OCI-LY1 (cell line): Measurements from ENCODE around the gene GMDS.

ENCODE experiments used
- H2AFZ ChIP-seq: fragments of 200-600 bp; sonication (generic), shearing (Covaris generic); 2 replicates; pipeline ENCODE4 v1.6.0; 2014; ENCODE audit warnings: antibody characterized with exemption, mild to moderate bottlenecking, low read length
- H3F3A ChIP-seq: fragments of 200-600 bp; sonication (generic), shearing (Covaris generic); 2 replicates; pipeline ENCODE4 v1.6.0; 2014; ENCODE audit warnings: mild to moderate bottlenecking, antibody characterized with exemption, low read length, moderate library complexity; ENCODE audit not compliant: insufficient read depth
- H3K27ac ChIP-seq: fragments of 200-600 bp; sonication (generic); 2 replicates; pipeline ENCODE4 v1.5.1; 2014; ENCODE audit warnings: low read length, mixed run types, mild to moderate bottlenecking, low read depth; ENCODE audit not compliant: poor library complexity, severe bottlenecking
- H3K27me3 ChIP-seq: fragments of 200-600 bp; sonication (generic); 2 replicates; pipeline ENCODE4 v1.6.0; 2014; ENCODE audit warnings: antibody characterized with exemption, mild to moderate bottlenecking, low read length, moderate library complexity; ENCODE audit not compliant: insufficient read depth
- H3K36me3 ChIP-seq: fragments of 200-600 bp; sonication (generic); 2 replicates; pipeline ENCODE4 v1.6.1; 2014; ENCODE audit warnings: mild to moderate bottlenecking, antibody characterized with exemption, low read length, moderate library complexity, mixed read lengths; ENCODE audit not compliant: insufficient read depth
- H3K4me1 ChIP-seq: fragments of 200-600 bp; sonication (generic); 2 replicates; pipeline ENCODE4 v1.5.1; 2014; ENCODE audit warnings: mild to moderate bottlenecking, low read length, moderate library complexity; ENCODE audit not compliant: insufficient read depth, severe bottlenecking
- H3K4me2 ChIP-seq: fragments of 200-600 bp; sonication (generic), shearing (Covaris generic); 2 replicates; pipeline ENCODE4 v1.6.1; 2014; ENCODE audit warnings: low read length
- H3K4me3 ChIP-seq: fragments of 200-600 bp; sonication (generic); 2 replicates; pipeline ENCODE4 v1.5.1; 2014; ENCODE audit warnings: low read length, low read depth, mild to moderate bottlenecking, mixed read lengths; ENCODE audit not compliant: poor library complexity, severe bottlenecking
- H3K79me2 ChIP-seq: fragments of 200-600 bp; shearing (Covaris generic); 2 replicates; pipeline ENCODE4 v1.6.1; 2016; ENCODE audit warnings: mixed run types, low read length, mixed read lengths; ENCODE audit not compliant: insufficient read depth
- H3K9ac ChIP-seq: fragments of 200-600 bp; sonication (generic), shearing (Covaris generic); 2 replicates; pipeline ENCODE4 v1.6.1; 2014; ENCODE audit warnings: mild to moderate bottlenecking, low read length, mixed read lengths
- H3K9me2 ChIP-seq: fragments of 200-600 bp; sonication (generic), shearing (Covaris generic); 2 replicates; pipeline ENCODE4 v1.6.1; 2014; ENCODE audit warnings: low read depth, mild to moderate bottlenecking, low read length, mixed read lengths
- H3K9me3 ChIP-seq: fragments of 200-600 bp; shearing (Covaris generic); 2 replicates; pipeline ENCODE4 v1.6.1; 2014; ENCODE audit warnings: low read length, mixed read lengths
- H4K20me1 ChIP-seq: fragments of 200-600 bp; sonication (generic), shearing (Covaris generic); 2 replicates; pipeline ENCODE4 v1.6.0; 2016; ENCODE audit warnings: mild to moderate bottlenecking, low read length; ENCODE audit not compliant: insufficient read depth
- EZH2 ChIP-seq: fragments of 200-600 bp; sonication (generic), shearing (Covaris generic); IDR thresholded peaks from 2 replicates; pipeline ENCODE4 v1.8.0; 2017; ENCODE audit warnings: borderline replicate concordance, mixed run types, mild to moderate bottlenecking, antibody characterized with exemption, low read length, moderate library complexity, mixed read lengths
- TF ChIP-seq, protein P1 (sequence below): fragments of 200-600 bp; sonication (generic), shearing (Covaris generic); IDR thresholded peaks from 2 replicates; pipeline ENCODE4 v1.5.1; 2017; ENCODE audit warnings: mild to moderate bottlenecking, antibody characterized with exemption, low read length, moderate library complexity, mixed read lengths

Gene GMDS

DNA sequence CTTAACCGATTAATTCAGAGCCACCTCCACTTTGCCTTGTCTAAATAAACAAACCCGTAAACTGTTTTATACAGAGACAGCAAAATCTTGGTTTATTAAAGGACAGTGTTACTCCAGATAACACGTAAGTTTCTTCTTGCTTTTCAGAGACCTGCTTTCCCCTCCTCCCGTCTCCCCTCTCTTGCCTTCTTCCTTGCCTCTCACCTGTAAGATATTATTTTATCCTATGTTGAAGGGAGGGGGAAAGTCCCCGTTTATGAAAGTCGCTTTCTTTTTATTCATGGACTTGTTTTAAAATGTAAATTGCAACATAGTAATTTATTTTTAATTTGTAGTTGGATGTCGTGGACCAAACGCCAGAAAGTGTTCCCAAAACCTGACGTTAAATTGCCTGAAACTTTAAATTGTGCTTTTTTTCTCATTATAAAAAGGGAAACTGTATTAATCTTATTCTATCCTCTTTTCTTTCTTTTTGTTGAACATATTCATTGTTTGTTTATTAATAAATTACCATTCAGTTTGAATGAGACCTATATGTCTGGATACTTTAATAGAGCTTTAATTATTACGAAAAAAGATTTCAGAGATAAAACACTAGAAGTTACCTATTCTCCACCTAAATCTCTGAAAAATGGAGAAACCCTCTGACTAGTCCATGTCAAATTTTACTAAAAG, 633.0 kb downstream of the GMDS start:
- H3F3A ChIP-seq = peaks cover 4% of the 10 kb centered on the region; the same call in 1 of the 2 replicates
- no peaks in the 10 kb centered on the region for H4K20me1 ChIP-seq
- H3K4me2 ChIP-seq = peak overlapping the region; percentile 57
- peaks cover 6% of the 10 kb centered on the region for H3K9me3 ChIP-seq
- no peak overlapping the region for H3K27ac ChIP-seq
- H3K4me3 ChIP-seq = peak overlapping the region; percentile 50
- peaks cover 41% of the 10 kb centered on the region for H3K4me1 ChIP-seq
- H3K27me3 ChIP-seq = no peaks in the 10 kb centered on the region
- H2AFZ ChIP-seq = no peak overlapping the region
- H3K79me2 ChIP-seq = peaks cover 20% of the 10 kb centered on the region; the same call in 1 of the 2 replicates
- TF ChIP-seq, protein P1, sequence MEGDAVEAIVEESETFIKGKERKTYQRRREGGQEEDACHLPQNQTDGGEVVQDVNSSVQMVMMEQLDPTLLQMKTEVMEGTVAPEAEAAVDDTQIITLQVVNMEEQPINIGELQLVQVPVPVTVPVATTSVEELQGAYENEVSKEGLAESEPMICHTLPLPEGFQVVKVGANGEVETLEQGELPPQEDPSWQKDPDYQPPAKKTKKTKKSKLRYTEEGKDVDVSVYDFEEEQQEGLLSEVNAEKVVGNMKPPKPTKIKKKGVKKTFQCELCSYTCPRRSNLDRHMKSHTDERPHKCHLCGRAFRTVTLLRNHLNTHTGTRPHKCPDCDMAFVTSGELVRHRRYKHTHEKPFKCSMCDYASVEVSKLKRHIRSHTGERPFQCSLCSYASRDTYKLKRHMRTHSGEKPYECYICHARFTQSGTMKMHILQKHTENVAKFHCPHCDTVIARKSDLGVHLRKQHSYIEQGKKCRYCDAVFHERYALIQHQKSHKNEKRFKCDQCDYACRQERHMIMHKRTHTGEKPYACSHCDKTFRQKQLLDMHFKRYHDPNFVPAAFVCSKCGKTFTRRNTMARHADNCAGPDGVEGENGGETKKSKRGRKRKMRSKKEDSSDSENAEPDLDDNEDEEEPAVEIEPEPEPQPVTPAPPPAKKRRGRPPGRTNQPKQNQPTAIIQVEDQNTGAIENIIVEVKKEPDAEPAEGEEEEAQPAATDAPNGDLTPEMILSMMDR = no peak
- no peak for TF ChIP-seq EZH2
- no peaks in the 10 kb centered on the region for H3K9me2 ChIP-seq
- peaks cover 42% of the 10 kb centered on the region for H3K36me3 ChIP-seq
- H3K9ac ChIP-seq = no peak overlapping the region

DNA sequence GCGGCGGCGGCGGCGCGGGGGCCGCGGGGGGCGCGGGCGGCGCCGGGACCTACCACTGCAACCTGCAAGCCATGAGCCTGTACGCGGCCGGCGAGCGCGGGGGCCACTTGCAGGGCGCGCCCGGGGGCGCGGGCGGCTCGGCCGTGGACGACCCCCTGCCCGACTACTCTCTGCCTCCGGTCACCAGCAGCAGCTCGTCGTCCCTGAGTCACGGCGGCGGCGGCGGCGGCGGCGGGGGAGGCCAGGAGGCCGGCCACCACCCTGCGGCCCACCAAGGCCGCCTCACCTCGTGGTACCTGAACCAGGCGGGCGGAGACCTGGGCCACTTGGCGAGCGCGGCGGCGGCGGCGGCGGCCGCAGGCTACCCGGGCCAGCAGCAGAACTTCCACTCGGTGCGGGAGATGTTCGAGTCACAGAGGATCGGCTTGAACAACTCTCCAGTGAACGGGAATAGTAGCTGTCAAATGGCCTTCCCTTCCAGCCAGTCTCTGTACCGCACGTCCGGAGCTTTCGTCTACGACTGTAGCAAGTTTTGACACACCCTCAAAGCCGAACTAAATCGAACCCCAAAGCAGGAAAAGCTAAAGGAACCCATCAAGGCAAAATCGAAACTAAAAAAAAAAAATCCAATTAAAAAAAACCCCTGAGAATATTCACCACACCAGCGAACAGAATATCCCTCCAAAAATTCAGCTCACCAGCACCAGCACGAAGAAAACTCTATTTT, 633.7 kb downstream of the GMDS start:
- no peak overlapping the region for H2AFZ ChIP-seq

DNA sequence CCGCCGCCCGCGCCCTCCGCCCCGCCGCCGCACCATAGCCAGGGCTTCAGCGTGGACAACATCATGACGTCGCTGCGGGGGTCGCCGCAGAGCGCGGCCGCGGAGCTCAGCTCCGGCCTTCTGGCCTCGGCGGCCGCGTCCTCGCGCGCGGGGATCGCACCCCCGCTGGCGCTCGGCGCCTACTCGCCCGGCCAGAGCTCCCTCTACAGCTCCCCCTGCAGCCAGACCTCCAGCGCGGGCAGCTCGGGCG, 634.2 kb downstream of the GMDS start:
- no peak overlapping the region for H3K4me3 ChIP-seq
- no peak overlapping the region for H3K27ac ChIP-seq

More for the DNA sequence above, 633.7 kb downstream of the GMDS start:
- H3K4me3 ChIP-seq = peak overlapping the region; percentile 50
- TF ChIP-seq EZH2 = no peak
- TF ChIP-seq, protein P1 = no peak
- no peak overlapping the region for H3K9ac ChIP-seq
- H3K4me1 ChIP-seq = peaks cover 48% of the 10 kb centered on the region
- H3F3A ChIP-seq = peaks cover 4% of the 10 kb centered on the region; the same call in 1 of the 2 replicates
- peak overlapping the region; percentile 57 for H3K4me2 ChIP-seq
- peaks cover 20% of the 10 kb centered on the region; the same call in 1 of the 2 replicates for H3K79me2 ChIP-seq
- H3K27ac ChIP-seq = no peak overlapping the region
- H3K27me3 ChIP-seq = no peaks in the 10 kb centered on the region
- H3K9me3 ChIP-seq = peaks cover 6% of the 10 kb centered on the region
- peaks cover 39% of the 10 kb centered on the region for H3K36me3 ChIP-seq
- H4K20me1 ChIP-seq = no peaks in the 10 kb centered on the region
- no peaks in the 10 kb centered on the region for H3K9me2 ChIP-seq

More for the DNA sequence above, 634.2 kb downstream of the GMDS start:
- Histone ChIP-seq H3K4me2 (no peak overlapping the region), H2AFZ (no peak overlapping the region), H4K20me1 (no peaks in the 10 kb centered on the region), H3K9ac (no peak overlapping the region), H3F3A (peaks cover 4% of the 10 kb centered on the region; the same call in 1 of the 2 replicates), H3K79me2 (peaks cover 20% of the 10 kb centered on the region; the same call in 1 of the 2 replicates), H3K4me1 (peaks cover 53% of the 10 kb centered on the region), H3K36me3 (peaks cover 39% of the 10 kb centered on the region), H3K27me3 (no peaks in the 10 kb centered on the region), H3K9me3 (peaks cover 6% of the 10 kb centered on the region), H3K9me2 (no peaks in the 10 kb centered on the region)
- TF ChIP-seq, protein P1 = no peak
- TF ChIP-seq EZH2 = no peak
